H1 (cell line): ENCODE measurements around the gene SPDEF. TPM values are rescaled to one million over a fixed set of nuclear protein-coding genes. Genes with fewer than 3 reads are reported as not detected.

Experiments used
- CTCF ChIA-PET: fragments of 300-600 bp; sonication (Branson Sonifier 250); formaldehyde crosslinking; loops from one replicate; lab custom pipeline; 2021; ENCODE audit not compliant: partially characterized antibody; lab: Charles Lee
- POLR2A ChIA-PET: fragments of 300-600 bp; sonication (Branson Sonifier 250); formaldehyde crosslinking; loops from one replicate; lab custom pipeline; 2021; ENCODE audit warnings: inconsistent platforms; ENCODE audit not compliant: partially characterized antibody; lab: Charles Lee
- DNase-seq, 2 experiments: peaks; one replicate each; pipeline versions ENCODE4 v3.0.0 to v3.0.0-alpha.2; 2010 to 2022; ENCODE audit warnings: low spot score in 2 of 2, low read depth in 1 of 2, mixed read lengths in 1 of 2
- FAIRE-seq: peaks from 2 replicates; lab custom pipeline; 2011; peaks lifted over from hg19 to GRCh38; lab: Jason Lieb, UNC
- H2AFZ ChIP-seq: 2 replicates; pipeline ENCODE4 v1.8.1; 2012; ENCODE audit warnings: low read length, inconsistent platforms
- H2AK5ac ChIP-seq: 2 replicates; pipeline ENCODE4 v1.6.1; 2013; ENCODE audit warnings: low read depth, low read length
- H2BK120ac ChIP-seq: replicated peaks from 2 replicates; pipeline ENCODE3; 2013; ENCODE audit warnings: low read depth, low read length, inconsistent platforms
- H2BK12ac ChIP-seq: 2 replicates; pipeline ENCODE4 v1.6.1; 2013; ENCODE audit warnings: low read depth, low read length
- H2BK15ac ChIP-seq: 2 replicates; pipeline ENCODE4 v1.6.1; 2013; ENCODE audit warnings: low read length
- H2BK20ac ChIP-seq: 2 replicates; pipeline ENCODE4 v1.6.1; 2013; ENCODE audit warnings: low read length
- H2BK5ac ChIP-seq: 2 replicates; pipeline ENCODE4 v1.6.1; 2013; ENCODE audit warnings: low read depth, low read length
- H3K14ac ChIP-seq: 2 replicates; pipeline ENCODE4 v1.6.1; 2013; ENCODE audit warnings: inconsistent platforms; ENCODE audit not compliant: insufficient read length
- H3K18ac ChIP-seq: 2 replicates; pipeline ENCODE4 v1.6.1; 2013; ENCODE audit warnings: low read length; ENCODE audit errors: extremely low read depth
- H3K23ac ChIP-seq: 2 replicates; pipeline ENCODE4 v1.6.1; 2013; ENCODE audit warnings: inconsistent platforms; ENCODE audit not compliant: insufficient read length
- H3K23me2 ChIP-seq: 2 replicates; pipeline ENCODE4 v1.6.1; 2013; ENCODE audit warnings: low read depth, low read length
- H3K27ac ChIP-seq: 2 replicates; pipeline ENCODE4 v1.6.1; 2011; ENCODE audit warnings: low read depth, low read length, inconsistent platforms
- H3K27me3 ChIP-seq, 4 experiments: replicated peaks in 1 of 4; 1 replicate in 1 of 4; 2 replicates in 3 of 4; pipeline versions ENCODE4 v1.6.1 to v1.8.1; 2011 to 2013; ENCODE audit warnings: low read length in 3 of 4, mild to moderate bottlenecking in 3 of 4, inconsistent platforms in 2 of 4, mixed read lengths in 2 of 4, moderate library complexity in 1 of 4; ENCODE audit not compliant: control insufficient read depth in 3 of 4, insufficient read depth in 3 of 4; ENCODE audit errors: extremely low read depth in 1 of 4
- H3K36me3 ChIP-seq, 4 experiments: 2 replicates each; pipeline versions ENCODE4 v1.6.1 to v1.8.1; 2011 to 2013; ENCODE audit warnings: mild to moderate bottlenecking in 4 of 4, low read length in 3 of 4, moderate library complexity in 2 of 4, control low read depth in 1 of 4, inconsistent platforms in 1 of 4; ENCODE audit not compliant: insufficient read depth in 4 of 4, control insufficient read depth in 2 of 4
- H3K4ac ChIP-seq: replicated peaks from 2 replicates; pipeline ENCODE3; 2013; ENCODE audit warnings: low read length, low read depth, mixed read lengths, inconsistent platforms; ENCODE audit not compliant: insufficient read length
- H3K4me1 ChIP-seq, 4 experiments: replicated peaks in 1 of 4; 1 replicate in 1 of 4; 2 replicates in 3 of 4; pipeline versions ENCODE4 v1.6.1 to v1.8.1; 2011 to 2013; ENCODE audit warnings: low read length in 3 of 4, inconsistent platforms in 2 of 4, mixed read lengths in 1 of 4; ENCODE audit not compliant: insufficient read depth in 4 of 4, control insufficient read depth in 3 of 4
- H3K4me2 ChIP-seq, 2 experiments: 2 replicates each; pipeline versions ENCODE4 v1.6.1 to v1.8.1; 2011 to 2013; ENCODE audit warnings: low read depth in 2 of 2, low read length in 2 of 2, control low read depth in 1 of 2, inconsistent platforms in 1 of 2, mild to moderate bottlenecking in 1 of 2; ENCODE audit not compliant: insufficient read depth in 1 of 2
- H3K4me3 ChIP-seq, 4 experiments: fragments of 200-600, 300-600 bp in 1 of 4; sonication (generic), shearing (Covaris generic), sonication (Bioruptor Twin) in 1 of 4; 2 replicates each; pipeline versions ENCODE4 v1.5.1 to v1.8.1; 2011 to 2016; ENCODE audit warnings: low read length in 4 of 4, low read depth in 3 of 4, control low read depth in 2 of 4, inconsistent platforms in 2 of 4, mild to moderate bottlenecking in 2 of 4, mixed read lengths in 1 of 4, moderate library complexity in 1 of 4; ENCODE audit not compliant: insufficient read depth in 2 of 4; ENCODE audit errors: extremely low read depth in 1 of 4
- H3K56ac ChIP-seq: replicated peaks from 2 replicates; pipeline ENCODE3; 2013; ENCODE audit warnings: low read depth, mild to moderate bottlenecking, mixed read lengths, low read length, inconsistent platforms; ENCODE audit not compliant: insufficient read length
- H3K79me1 ChIP-seq: 2 replicates; pipeline ENCODE4 v1.6.1; 2013; ENCODE audit warnings: low read depth, low read length, control low read depth
- H3K79me2 ChIP-seq, 2 experiments: 2 replicates each; pipeline versions ENCODE4 v1.6.1 to v1.8.1; 2012 to 2013; ENCODE audit warnings: low read length in 2 of 2, mild to moderate bottlenecking in 2 of 2, inconsistent platforms in 1 of 2; ENCODE audit not compliant: insufficient read depth in 2 of 2, control insufficient read depth in 1 of 2
- H3K9ac ChIP-seq, 4 experiments: replicated peaks in 1 of 4; 1 replicate in 1 of 4; 2 replicates in 3 of 4; pipeline versions ENCODE4 v1.6.1 to v1.8.1; 2011 to 2013; ENCODE audit warnings: low read depth in 3 of 4, low read length in 3 of 4, control low read depth in 2 of 4, mild to moderate bottlenecking in 2 of 4, moderate library complexity in 2 of 4, inconsistent platforms in 1 of 4; ENCODE audit errors: extremely low read depth in 1 of 4
- H3K9me3 ChIP-seq, 2 experiments: 2 replicates each; pipeline versions ENCODE4 v1.6.1 to v1.8.1; 2012 to 2013; ENCODE audit warnings: mild to moderate bottlenecking in 2 of 2, moderate library complexity in 2 of 2, control low read depth in 1 of 2, inconsistent platforms in 1 of 2, low read depth in 1 of 2, low read length in 1 of 2, mixed read lengths in 1 of 2; ENCODE audit not compliant: insufficient read depth in 2 of 2
- H4K20me1 ChIP-seq, 2 experiments: replicated peaks in 1 of 2; 2 replicates each; pipeline versions ENCODE3 to v1.8.1; 2011 to 2013; ENCODE audit warnings: inconsistent platforms in 2 of 2, low read length in 2 of 2, mild to moderate bottlenecking in 1 of 2; ENCODE audit not compliant: insufficient read depth in 2 of 2, control insufficient read depth in 1 of 2
- H4K5ac ChIP-seq: 2 replicates; pipeline ENCODE4 v1.6.1; 2013; ENCODE audit warnings: low read length, low read depth, mixed read lengths, inconsistent platforms; ENCODE audit not compliant: insufficient read length
- H4K8ac ChIP-seq: 2 replicates; pipeline ENCODE4 v1.8.0; 2013; ENCODE audit warnings: mild to moderate bottlenecking, moderate library complexity, low read length, inconsistent platforms; ENCODE audit not compliant: insufficient read depth; ENCODE audit errors: extremely low read depth
- H4K91ac ChIP-seq: replicated peaks from 2 replicates; pipeline ENCODE3; 2013; ENCODE audit warnings: low read length, mixed read lengths, inconsistent platforms; ENCODE audit not compliant: insufficient read length
- BACH1 ChIP-seq: IDR thresholded peaks from 2 replicates; pipeline ENCODE4 v1.6.1; 2012; ENCODE audit warnings: low read length, improper control_type of control experiment
- CREB1 ChIP-seq: IDR thresholded peaks from 2 replicates; pipeline ENCODE4 v1.6.1; 2012; ENCODE audit warnings: inconsistent platforms
- GABPA ChIP-seq: IDR thresholded peaks from 2 replicates; pipeline ENCODE4 v1.6.1; 2011; ENCODE audit warnings: mild to moderate bottlenecking, low read length, moderate library complexity, borderline replicate concordance; ENCODE audit not compliant: insufficient read depth
- KDM1A ChIP-seq: fragments of 200-600, 300-600 bp; sonication (generic); IDR thresholded peaks from 2 replicates; pipeline ENCODE4 v1.7.1; 2016; ENCODE audit warnings: mild to moderate bottlenecking, low read length, borderline replicate concordance
- POLR2AphosphoS5 ChIP-seq: IDR thresholded peaks from 2 replicates; pipeline ENCODE4 v1.6.1; 2011; ENCODE audit warnings: low read depth, low read length
- RAD21 ChIP-seq, 2 experiments: IDR thresholded peaks in 1 of 2; conservative IDR thresholded peaks in 1 of 2; 2 replicates each; pipeline ENCODE4 v1.6.1; 2011; ENCODE audit warnings: low read depth in 2 of 2, low read length in 2 of 2, improper control_type of control experiment in 1 of 2, inconsistent platforms in 1 of 2, mild to moderate bottlenecking in 1 of 2, moderate library complexity in 1 of 2
- SIX5 ChIP-seq: IDR thresholded peaks from 2 replicates; pipeline ENCODE4 v1.6.1; 2011; ENCODE audit warnings: mild to moderate bottlenecking, low read depth, low read length
- ZNF274 ChIP-seq: IDR thresholded peaks from 2 replicates; pipeline ENCODE4 v1.7.0; 2012; ENCODE audit warnings: low read length, borderline replicate concordance; ENCODE audit errors: extremely low read depth
- WGBS, 2 experiments: shearing (Covaris generic) in 1 of 2; methylation state at CpG; one replicate each; pipeline versions ENCODE4 v1.1.6 to v1.1.7; 2013 to 2015; ENCODE audit warnings: low lambda C conversion rate in 2 of 2, mixed read lengths in 2 of 2, inconsistent platforms in 1 of 2, low coverage in 1 of 2, missing lambda C conversion rate in 1 of 2; ENCODE audit not compliant: insufficient replicate concordance in 2 of 2, insufficient coverage in 1 of 2, insufficient read length in 1 of 2; ENCODE audit errors: extremely low coverage in 1 of 2, missing lambda C conversion rate in 1 of 2; 5-methylcytosine and 5-hydroxymethylcytosine counted together
- polyA plus RNA-seq, 7 experiments: library from polyadenylated mRNA; depleted of rRNA in 3 of 7; stranded (reverse) in 5 of 7; unstranded in 2 of 7; fragments of >200 nt in 5 of 7; fragments of 200-250 nt in 2 of 7; gene quantifications; 1 replicate in 5 of 7; 2 replicates in 1 of 7; 4 replicates in 1 of 7; pipeline versions ENCODE4 v1.2.1 to v1.2.3, GENCODE V29; 2011 to 2013; ENCODE audit warnings: missing spikeins in 2 of 7, mixed read lengths in 2 of 7
- total RNA-seq: library from RNA; stranded (reverse); fragmentation: NEBNext Ultra II Directional; extraction: Animal tissue kit (Norgen Biotek cat#: 25700); gene quantifications from 2 replicates; pipeline ENCODE4 v1.2.1, GENCODE V29; 2021

SPDEF gene
- total and polyA plus RNA-seq, 2 of the 8 experiments (the other 6 are each of a cell fraction or from before 2014, with no cell fraction given) = 0.15 to 0.30 TPM

DNA sequence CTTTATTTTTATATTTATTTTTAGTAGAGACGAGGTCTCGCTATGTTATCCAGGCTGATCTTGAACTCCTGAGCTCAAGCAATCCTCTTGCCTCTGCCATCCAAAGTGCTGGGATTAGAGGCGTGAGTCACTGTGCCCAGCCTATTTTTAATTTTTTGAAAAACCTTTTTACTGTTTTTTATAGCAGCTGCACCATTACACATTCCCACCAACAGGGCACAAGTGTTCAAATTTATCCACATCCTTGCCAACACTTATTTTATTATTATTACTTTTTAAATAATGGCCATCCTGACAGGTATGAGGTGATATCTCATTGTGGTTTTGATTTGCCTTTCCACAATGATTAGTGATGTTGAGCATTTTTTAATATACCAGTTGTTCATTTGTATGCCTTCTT lies 47.7 kb downstream of the SPDEF start:
- H3K79me1 ChIP-seq = peaks cover 3% of the 10 kb centered on the region; the same call in 1 of the 2 replicates
- H4K8ac ChIP-seq = no peak overlapping the region
- no peak overlapping the region for H3K27ac ChIP-seq
- H3K14ac ChIP-seq = no peak overlapping the region
- H4K20me1 ChIP-seq = no peaks in the 10 kb centered on the region
- H2AK5ac ChIP-seq = no peak overlapping the region
- H3K23me2 ChIP-seq = no peaks in the 10 kb centered on the region
- no peak overlapping the region for H2BK20ac ChIP-seq
- DNase-seq = no peak
- FAIRE-seq = no peak
- H2BK12ac ChIP-seq = no peak overlapping the region
- no peaks in the 10 kb centered on the region for H3K9me3 ChIP-seq
- no peak overlapping the region for H4K91ac ChIP-seq
- ChIA-PET POLR2A (interaction anchor here (0.9 kb wide), 1 partner anchor 23 kb away, joined by 3 read pairs; no protein-coding TSS in a partner anchor), CTCF (interaction anchor here (0.9 to 1.7 kb wide), 6 partner anchors 14 to 49 kb away, joined by 3 to 6 read pairs (median 4); no protein-coding TSS in a partner anchor)
- no peak overlapping the region for H3K4me2 ChIP-seq
- no peak overlapping the region for H3K18ac ChIP-seq
- 96% methylated on average over 3 of the region's 3 CpGs; no CpG with 5 or more reads in 1 of the 2 experiments for WGBS, 2 experiments
- H2BK5ac ChIP-seq = no peak overlapping the region
- no peak overlapping the region for H2BK15ac ChIP-seq
- no peak overlapping the region for H3K9ac ChIP-seq
- H3K4ac ChIP-seq = no peak overlapping the region
- H3K23ac ChIP-seq = no peak overlapping the region
- H3K36me3 ChIP-seq = no peaks in the 10 kb centered on the region
- no peak overlapping the region for H2BK120ac ChIP-seq
- no peaks in the 10 kb centered on the region for H3K27me3 ChIP-seq
- no peak overlapping the region for H3K4me3 ChIP-seq
- no peak overlapping the region for H4K5ac ChIP-seq
- H2AFZ ChIP-seq = no peak overlapping the region
- no peak overlapping the region for H3K56ac ChIP-seq
- H3K4me1 ChIP-seq = peaks cover 0 to 9% (median 2%) of the 10 kb centered on the region in 4 experiments; a peak in 4 of 7 replicates
- no peaks in the 10 kb centered on the region for H3K79me2 ChIP-seq
- no peak for TF ChIP-seq BACH1
- no peak for TF ChIP-seq ZNF274
- no peak for TF ChIP-seq GABPA
- TF ChIP-seq CREB1 = no peak
- no peak for TF ChIP-seq RAD21 (IDR thresholded peaks at IDR 0.05 in 1 of 2, conservative IDR thresholded peaks at IDR 0.05 in 1 of 2; ENCODE audit: low read depth in 2 of 2, low read length in 2 of 2)
- no peak for TF ChIP-seq SIX5
- no peak for TF ChIP-seq KDM1A
- TF ChIP-seq POLR2AphosphoS5 = no peak
